ENCODE data around the gene IFITM10. TPM values are rescaled to one million over a fixed set of nuclear protein-coding genes. Genes with fewer than 3 reads are reported as not detected.
"Not testable (repeated sequence)": the region's sequence is repeated elsewhere in the genome, so short reads cannot be mapped to it uniquely, and the experiment has no call there.

IFITM10 gene
- total RNA-seq, 1 donor from 2014 or later = 0.31 TPM

DNA sequence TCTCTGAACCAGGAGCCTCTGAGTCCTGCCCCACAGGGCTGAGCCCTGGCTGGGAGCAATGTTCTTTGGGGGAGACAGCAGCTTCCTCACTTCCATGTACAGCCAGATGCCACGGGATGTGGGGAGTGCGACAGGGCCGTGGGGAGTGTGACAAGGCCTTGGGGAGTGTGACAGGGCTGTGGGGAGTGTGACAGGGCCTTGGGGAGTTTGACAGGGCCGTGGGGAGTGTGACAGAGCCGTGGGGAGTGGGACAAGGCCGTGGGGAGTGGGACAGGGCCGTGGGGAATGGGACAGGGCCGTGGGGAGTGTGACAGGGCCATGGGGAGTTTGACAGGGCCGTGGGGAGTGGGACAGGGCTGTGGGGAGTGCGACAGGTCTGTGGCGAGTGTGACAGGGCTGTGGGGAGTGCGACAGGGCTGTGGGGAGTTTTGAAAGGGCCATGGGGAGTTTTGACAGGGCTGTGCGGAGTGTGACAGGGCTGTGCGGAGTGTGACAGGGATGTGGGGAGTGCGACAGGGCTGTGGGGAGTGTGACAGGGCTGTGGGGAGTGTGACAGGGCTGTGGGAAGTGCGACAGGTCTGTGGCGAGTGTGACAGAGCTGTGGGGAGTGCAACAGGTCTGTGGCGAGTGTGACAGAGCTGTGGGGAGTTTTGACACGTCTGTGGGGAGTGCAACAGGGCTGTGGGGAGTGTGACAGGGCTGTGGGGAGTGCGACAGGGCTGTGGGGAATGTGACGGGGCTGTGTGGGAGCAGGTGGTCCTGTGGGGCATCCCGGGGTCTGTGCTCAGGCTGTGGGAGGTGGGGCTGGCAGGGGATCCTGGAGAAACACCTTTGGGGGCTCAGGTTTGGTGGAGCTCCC is 60.0 kb downstream of the IFITM10 start:
- no peak for DNase-seq

DNA sequence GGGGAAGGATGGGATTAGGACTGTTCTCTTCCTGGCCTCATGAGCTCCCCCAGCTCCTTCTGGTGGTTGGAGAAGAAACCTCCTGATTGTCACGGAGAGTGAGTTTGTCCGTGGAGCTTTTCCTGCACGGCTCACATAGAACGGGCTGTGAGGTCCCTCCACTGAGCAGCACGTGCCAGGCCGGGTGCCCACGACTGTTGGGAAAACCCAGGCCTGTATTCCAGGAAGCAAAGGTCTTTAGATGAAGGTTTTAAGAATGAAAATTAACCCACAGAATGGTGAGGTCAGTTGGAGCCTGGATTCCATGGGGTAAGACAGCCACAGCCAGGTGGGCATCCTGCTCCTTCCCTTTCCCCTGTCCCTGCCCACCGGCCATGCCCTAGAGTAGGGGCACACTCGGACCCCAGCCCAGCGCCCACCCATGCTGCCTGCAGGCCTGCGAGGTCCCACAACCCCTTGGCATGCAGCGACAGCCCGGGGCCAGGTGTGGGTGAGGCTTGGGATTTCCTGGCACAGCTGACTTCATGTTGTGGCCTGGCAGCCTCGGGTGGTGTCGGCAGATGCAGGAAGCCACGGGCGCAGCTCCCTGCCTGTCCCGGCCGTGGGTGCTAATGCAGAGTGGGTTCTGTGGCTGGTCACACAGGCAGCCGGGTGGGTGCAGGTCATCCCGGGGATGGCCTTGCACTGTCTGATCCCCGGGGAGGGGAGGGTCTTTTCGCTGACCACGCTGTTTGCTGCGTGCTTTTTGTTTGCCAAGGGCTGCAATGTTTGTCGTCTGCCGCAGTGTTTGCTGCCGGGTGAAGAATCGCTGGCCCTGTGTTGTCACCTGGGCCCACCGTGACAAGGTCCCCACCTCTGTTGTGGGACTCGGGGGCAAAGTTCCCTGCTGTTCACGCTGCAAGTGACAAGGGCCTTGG is 60.9 kb downstream of the IFITM10 start:
- not testable (repeated sequence) for DNase-seq

- not testable (repeated sequence) for DNase-seq
Measured at GRCh38 chr11:1688336-1688947, 62.0 kb downstream of the IFITM10 start.

- DNase-seq = not testable (repeated sequence)
Measured at GRCh38 chr11:1686220-1686619, 64.2 kb downstream of the IFITM10 start.

DNA sequence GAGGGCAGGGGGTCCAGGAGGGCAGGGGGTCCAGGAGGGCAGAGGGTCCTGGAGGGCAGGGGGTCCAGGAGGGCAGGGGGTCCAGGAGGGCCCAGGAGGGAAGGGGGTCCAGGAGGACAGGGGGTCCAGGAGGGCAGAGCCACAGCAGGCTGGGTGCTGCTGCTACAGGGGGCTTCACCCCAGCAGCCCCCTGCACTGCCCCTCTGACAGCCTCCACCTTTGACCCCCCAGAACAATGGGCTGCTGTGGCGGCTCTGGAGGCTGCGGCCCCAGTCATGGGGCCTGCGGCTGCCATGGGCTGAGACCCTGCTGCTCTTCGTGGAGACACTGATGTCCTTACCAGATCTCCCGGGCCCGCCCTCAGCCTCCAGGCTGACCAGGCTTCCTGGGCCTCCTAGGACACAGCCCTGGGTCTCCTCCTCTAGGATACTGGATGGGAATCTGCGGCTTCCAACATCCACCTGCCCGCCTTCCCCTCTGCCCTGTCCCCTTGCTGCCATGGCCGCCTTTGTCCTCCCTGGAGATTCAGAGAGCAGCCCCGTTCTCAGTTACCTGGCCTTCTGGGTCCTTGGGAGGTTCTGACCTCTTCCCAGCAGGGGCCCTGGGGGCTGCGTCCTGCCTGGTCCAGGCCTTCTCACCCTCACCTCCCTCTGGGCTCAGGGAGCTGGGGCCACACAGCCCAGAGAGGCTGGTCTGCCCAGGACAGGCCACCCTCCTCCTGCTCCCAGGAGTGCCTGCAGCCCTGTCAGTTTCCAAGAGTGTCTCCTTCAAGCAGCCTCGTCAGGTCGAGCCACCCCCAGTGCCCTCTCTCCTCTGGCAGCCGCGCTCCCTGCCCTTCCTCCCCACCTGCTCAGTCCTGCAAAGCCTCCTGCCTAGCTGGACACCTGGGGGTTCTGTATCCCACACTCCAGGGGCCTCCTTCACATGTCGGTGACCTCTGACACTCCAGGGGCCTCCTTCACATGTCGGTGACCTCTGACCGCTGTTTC is 65.2 kb downstream of the IFITM10 start:
- not testable (repeated sequence) for DNase-seq

- not testable (repeated sequence) for DNase-seq
Measured at GRCh38 chr11:1683904-1684572, 66.4 kb downstream of the IFITM10 start.

DNA sequence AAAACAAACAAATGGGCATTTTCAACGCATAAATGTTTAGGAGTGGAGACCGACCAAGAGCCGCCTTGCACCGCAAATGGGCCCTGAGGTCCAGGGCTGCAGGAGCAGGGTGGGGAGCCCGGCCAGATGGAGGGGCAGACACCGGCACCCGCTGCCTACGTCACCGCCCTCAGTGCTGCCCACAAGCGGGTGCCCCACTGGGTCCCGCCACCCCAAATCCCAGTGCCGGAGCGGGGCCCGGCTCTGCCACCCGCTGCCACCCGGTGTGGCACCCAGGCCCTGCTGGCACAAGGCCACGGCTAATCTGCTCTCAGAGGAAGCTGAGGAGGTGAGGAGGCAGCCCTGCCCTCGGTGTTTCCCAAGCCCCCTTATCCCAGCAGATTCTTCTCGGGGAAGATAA is 67.2 kb downstream of the IFITM10 start:
- not testable (repeated sequence) for DNase-seq

Other genes starting within 250 kb of the IFITM10 start
- 4.5 TPM for gene DUSP8, start 178.3 kb downstream of the IFITM10 start, total RNA-seq
- gene KRTAP5-1, start 165.3 kb downstream of the IFITM10 start, total RNA-seq = not detected
- gene KRTAP5-2, start 152.3 kb downstream of the IFITM10 start, total RNA-seq = not detected
- gene KRTAP5-3, start 142.1 kb downstream of the IFITM10 start, total RNA-seq = not detected
- gene KRTAP5-4, start 128.5 kb downstream of the IFITM10 start, total RNA-seq = not detected
- not detected for gene KRTAP5-5, start 120.8 kb downstream of the IFITM10 start, total RNA-seq
- not detected for gene KRTAP5-6, start 53.4 kb downstream of the IFITM10 start, total RNA-seq
- 134 TPM for gene CTSD, start 13.3 kb upstream of the IFITM10 start, total RNA-seq
- 16.2 TPM for gene SYT8, start 84.4 kb upstream of the IFITM10 start, total RNA-seq
- gene TNNI2, start 88.4 kb upstream of the IFITM10 start, total RNA-seq = 3,551 TPM
- gene LSP1, start 102.5 kb upstream of the IFITM10 start, total RNA-seq = 84.2 TPM
- gene PRR33, start 141.3 kb upstream of the IFITM10 start, total RNA-seq = 4.8 TPM
- gene TNNT3, start 169.1 kb upstream of the IFITM10 start, total RNA-seq = 5,696 TPM
- gene MRPL23, start 196.7 kb upstream of the IFITM10 start, total RNA-seq = 32.7 TPM
- gene H19, start 247.2 kb upstream of the IFITM10 start, total RNA-seq = 18,800 TPM